ENCODE data around the gene PEPD.

PEPD gene

GRCh38 chr19:33363476-33363875 is 158.1 kb downstream of the PEPD start:
- Histone ChIP-seq H3K27me3 (ENCODE audit: insufficient read depth, low read length) (0 out of 2 replicates have a peak, but pooled peaks cover 5% of the 10 kb centered on the region), H3K36me3 (ENCODE audit: insufficient read depth, low read length) (no peaks in the 10 kb centered on the region), H3K9ac (ENCODE audit: low read length) (no peak overlapping the region), H3K4me2 (ENCODE audit: low read length) (no peak overlapping the region), H2AFZ (ENCODE audit: low read length) (no peak overlapping the region), H3K9me3 (ENCODE audit: low read length) (no peaks in the 10 kb centered on the region), H3K9me2 (ENCODE audit: low read depth, low read length) (no peaks in the 10 kb centered on the region), H3K4me3 (ENCODE audit: low read depth, low read length, poor library complexity, severe bottlenecking) (no peak overlapping the region), H3K79me2 (ENCODE audit: insufficient read depth, low read length) (no peaks in the 10 kb centered on the region), H4K20me1 (ENCODE audit: insufficient read depth, low read length) (no peaks in the 10 kb centered on the region), H3F3A (ENCODE audit: insufficient read depth, low read length) (no peaks in the 10 kb centered on the region), H3K4me1 (ENCODE audit: insufficient read depth, low read length, severe bottlenecking) (no peaks in the 10 kb centered on the region), H3K27ac (ENCODE audit: low read depth, low read length, poor library complexity, severe bottlenecking) (no peak overlapping the region)
- TF ChIP-seq EZH2 (IDR thresholded peaks at IDR 0.05; ENCODE audit: borderline replicate concordance, low read length) (no peak), CTCF (IDR thresholded peaks at IDR 0.05; ENCODE audit: low read length) (no peak)

GRCh38 chr19:33362508-33363228 is 158.9 kb downstream of the PEPD start:
- 0 out of 2 replicates have a peak, but pooled peaks cover 5% of the 10 kb centered on the region for H3K27me3 ChIP-seq (ENCODE audit: insufficient read depth, low read length)
- no peak overlapping the region for H3K4me3 ChIP-seq (ENCODE audit: low read depth, low read length, poor library complexity, severe bottlenecking)
- TF ChIP-seq EZH2 (IDR thresholded peaks at IDR 0.05; ENCODE audit: borderline replicate concordance, low read length) (no peak), CTCF (IDR thresholded peaks at IDR 0.05; ENCODE audit: low read length) (no peak)
- no peaks in the 10 kb centered on the region for H3K4me1 ChIP-seq (ENCODE audit: insufficient read depth, low read length, severe bottlenecking)
- H3K36me3 ChIP-seq (ENCODE audit: insufficient read depth, low read length), result no peaks in the 10 kb centered on the region
- no peaks in the 10 kb centered on the region for H3F3A ChIP-seq (ENCODE audit: insufficient read depth, low read length)
- no peak overlapping the region for H3K27ac ChIP-seq (ENCODE audit: low read depth, low read length, poor library complexity, severe bottlenecking)
- no peak overlapping the region for H2AFZ ChIP-seq (ENCODE audit: low read length)
- H3K79me2 ChIP-seq (ENCODE audit: insufficient read depth, low read length), result no peaks in the 10 kb centered on the region
- no peaks in the 10 kb centered on the region for H4K20me1 ChIP-seq (ENCODE audit: insufficient read depth, low read length)
- H3K9ac ChIP-seq (ENCODE audit: low read length), result no peak overlapping the region
- H3K9me3 ChIP-seq (ENCODE audit: low read length), result no peaks in the 10 kb centered on the region
- no peaks in the 10 kb centered on the region for H3K9me2 ChIP-seq (ENCODE audit: low read depth, low read length)
- no peak overlapping the region for H3K4me2 ChIP-seq (ENCODE audit: low read length)

GRCh38 chr19:33359581-33359980 is 162.0 kb downstream of the PEPD start:
- no peaks in the 10 kb centered on the region for H3K79me2 ChIP-seq (ENCODE audit: insufficient read depth, low read length)
- no peak overlapping the region for H3K4me3 ChIP-seq (ENCODE audit: low read depth, low read length, poor library complexity, severe bottlenecking)
- peaks cover 5% of the 10 kb centered on the region; the same call in 1 of the 2 replicates for H3K9me3 ChIP-seq (ENCODE audit: low read length)
- no peaks in the 10 kb centered on the region for H4K20me1 ChIP-seq (ENCODE audit: insufficient read depth, low read length)
- no peaks in the 10 kb centered on the region for H3K36me3 ChIP-seq (ENCODE audit: insufficient read depth, low read length)
- TF ChIP-seq EZH2 (IDR thresholded peaks at IDR 0.05; ENCODE audit: borderline replicate concordance, low read length) (no peak), CTCF (IDR thresholded peaks at IDR 0.05; ENCODE audit: low read length) (no peak)
- no peak overlapping the region for H3K27ac ChIP-seq (ENCODE audit: low read depth, low read length, poor library complexity, severe bottlenecking)
- no peaks in the 10 kb centered on the region for H3K4me1 ChIP-seq (ENCODE audit: insufficient read depth, low read length, severe bottlenecking)
- H3K27me3 ChIP-seq (ENCODE audit: insufficient read depth, low read length), result 0 out of 2 replicates have a peak, but pooled peaks cover 5% of the 10 kb centered on the region
- no peak overlapping the region for H2AFZ ChIP-seq (ENCODE audit: low read length)
- no peak overlapping the region for H3K4me2 ChIP-seq (ENCODE audit: low read length)
- no peaks in the 10 kb centered on the region for H3F3A ChIP-seq (ENCODE audit: insufficient read depth, low read length)
- no peak overlapping the region for H3K9ac ChIP-seq (ENCODE audit: low read length)
- no peaks in the 10 kb centered on the region for H3K9me2 ChIP-seq (ENCODE audit: low read depth, low read length)

Data from OCI-LY1 (cell line).